ENCODE data around the gene ZNF668. TPM values are rescaled to one million over a fixed set of nuclear protein-coding genes. Genes with fewer than 3 reads are reported as not detected.

ZNF668 gene
- total RNA-seq, 1 donor from 2014 or later = 45.4 TPM

GRCh38 chr16:31081428-31082351, 7.7 kb upstream of the ZNF668 start:
- DNase-seq (ENCODE audit: low read depth) = no peak

GRCh38 chr16:31080756-31081419, 6.8 kb upstream of the ZNF668 start:
- DNase-seq (ENCODE audit: low read depth) = peak; percentile 37

DNA sequence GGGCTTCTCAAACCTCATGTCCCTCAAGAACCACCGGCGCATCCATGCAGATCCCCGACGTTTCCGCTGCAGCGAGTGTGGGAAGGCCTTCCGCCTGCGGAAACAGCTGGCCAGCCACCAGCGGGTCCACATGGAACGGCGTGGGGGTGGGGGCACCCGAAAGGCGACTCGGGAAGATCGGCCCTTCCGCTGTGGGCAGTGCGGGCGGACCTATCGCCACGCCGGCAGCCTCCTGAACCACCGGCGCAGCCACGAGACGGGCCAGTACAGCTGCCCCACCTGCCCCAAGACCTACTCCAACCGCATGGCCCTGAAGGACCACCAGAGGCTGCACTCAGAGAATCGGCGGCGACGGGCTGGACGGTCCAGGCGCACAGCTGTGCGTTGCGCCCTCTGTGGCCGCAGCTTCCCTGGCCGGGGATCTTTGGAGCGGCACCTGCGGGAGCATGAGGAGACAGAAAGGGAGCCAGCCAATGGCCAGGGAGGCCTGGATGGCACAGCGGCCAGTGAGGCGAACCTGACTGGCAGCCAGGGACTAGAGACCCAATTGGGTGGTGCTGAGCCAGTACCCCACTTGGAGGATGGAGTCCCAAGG, 6.1 kb upstream of the ZNF668 start:
- DNase-seq (ENCODE audit: low read depth) = no peak

GRCh38 chr16:31079342-31079944, 5.4 kb upstream of the ZNF668 start:
- DNase-seq (ENCODE audit: low read depth) = no peak

DNA sequence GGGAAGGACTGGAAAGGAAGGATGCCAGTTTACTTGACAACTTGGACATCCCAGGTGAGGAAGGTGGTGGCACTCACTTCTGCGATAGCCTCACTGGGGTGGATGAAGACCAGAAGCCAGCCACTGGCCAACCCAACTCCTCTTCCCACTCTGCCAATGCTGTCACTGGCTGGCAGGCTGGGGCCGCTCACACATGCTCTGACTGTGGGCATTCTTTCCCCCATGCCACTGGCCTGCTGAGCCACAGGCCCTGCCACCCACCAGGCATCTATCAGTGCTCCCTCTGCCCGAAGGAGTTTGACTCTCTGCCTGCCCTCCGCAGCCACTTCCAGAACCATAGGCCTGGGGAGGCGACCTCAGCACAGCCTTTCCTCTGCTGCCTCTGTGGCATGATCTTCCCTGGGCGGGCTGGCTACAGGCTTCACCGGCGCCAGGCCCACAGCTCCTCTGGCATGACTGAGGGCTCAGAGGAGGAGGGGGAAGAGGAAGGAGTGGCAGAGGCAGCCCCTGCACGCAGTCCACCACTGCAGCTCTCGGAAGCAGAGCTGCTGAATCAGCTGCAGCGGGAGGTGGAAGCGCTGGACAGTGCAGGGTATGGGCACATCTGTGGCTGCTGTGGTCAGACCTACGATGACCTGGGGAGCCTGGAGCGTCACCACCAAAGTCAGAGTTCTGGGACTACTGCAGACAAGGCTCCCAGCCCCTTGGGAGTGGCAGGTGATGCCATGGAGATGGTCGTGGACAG, 4.7 kb upstream of the ZNF668 start:
- DNase-seq (ENCODE audit: low read depth) = no peak

DNA sequence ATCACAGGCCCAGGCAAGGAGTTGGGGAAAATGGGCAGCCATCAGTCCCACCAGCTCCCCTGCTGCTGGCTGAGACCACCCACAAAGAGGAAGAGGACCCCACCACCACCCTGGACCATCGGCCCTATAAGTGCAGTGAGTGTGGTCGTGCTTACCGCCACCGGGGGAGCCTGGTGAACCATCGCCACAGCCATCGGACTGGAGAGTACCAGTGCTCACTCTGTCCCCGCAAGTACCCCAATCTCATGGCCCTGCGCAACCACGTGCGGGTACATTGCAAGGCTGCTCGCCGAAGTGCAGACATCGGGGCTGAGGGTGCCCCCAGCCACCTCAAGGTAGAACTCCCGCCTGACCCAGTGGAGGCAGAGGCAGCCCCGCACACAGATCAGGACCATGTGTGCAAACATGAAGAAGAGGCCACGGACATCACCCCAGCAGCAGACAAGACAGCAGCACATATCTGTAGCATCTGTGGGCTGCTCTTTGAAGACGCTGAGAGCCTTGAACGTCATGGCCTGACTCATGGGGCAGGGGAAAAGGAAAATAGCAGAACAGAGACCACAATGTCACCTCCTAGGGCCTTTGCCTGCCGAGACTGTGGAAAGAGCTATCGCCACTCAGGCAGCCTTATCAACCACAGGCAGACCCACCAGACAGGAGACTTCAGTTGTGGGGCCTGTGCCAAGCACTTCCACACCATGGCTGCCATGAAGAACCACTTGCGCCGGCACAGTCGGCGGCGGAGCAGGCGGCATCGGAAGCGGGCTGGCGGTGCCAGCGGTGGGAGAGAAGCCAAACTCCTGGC, 3.8 kb upstream of the ZNF668 start:
- DNase-seq (ENCODE audit: low read depth) = no peak

DNA sequence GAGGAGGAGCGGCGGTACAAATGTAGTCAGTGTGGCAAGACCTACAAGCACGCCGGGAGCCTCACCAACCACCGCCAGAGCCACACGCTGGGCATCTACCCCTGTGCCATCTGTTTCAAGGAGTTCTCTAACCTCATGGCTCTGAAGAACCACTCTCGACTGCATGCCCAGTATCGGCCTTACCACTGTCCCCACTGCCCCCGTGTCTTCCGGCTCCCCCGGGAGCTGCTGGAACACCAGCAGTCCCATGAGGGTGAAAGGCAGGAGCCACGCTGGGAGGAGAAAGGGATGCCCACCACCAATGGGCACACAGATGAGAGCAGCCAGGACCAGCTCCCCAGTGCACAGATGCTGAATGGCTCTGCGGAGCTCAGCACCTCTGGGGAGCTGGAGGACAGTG, 3.0 kb upstream of the ZNF668 start:
- no peak for DNase-seq (ENCODE audit: low read depth)

DNA sequence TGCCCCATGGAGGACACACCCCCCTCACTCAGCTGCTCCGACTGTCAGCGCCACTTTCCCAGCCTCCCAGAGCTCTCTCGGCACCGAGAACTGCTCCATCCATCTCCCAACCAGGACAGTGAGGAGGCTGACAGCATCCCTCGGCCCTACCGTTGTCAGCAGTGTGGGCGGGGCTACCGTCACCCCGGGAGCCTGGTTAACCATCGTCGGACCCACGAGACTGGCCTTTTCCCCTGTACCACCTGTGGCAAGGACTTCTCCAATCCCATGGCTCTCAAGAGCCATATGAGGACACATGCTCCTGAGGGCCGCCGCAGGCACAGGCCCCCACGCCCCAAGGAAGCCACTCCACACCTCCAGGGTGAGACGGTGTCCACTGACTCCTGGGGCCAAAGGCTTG, 2.3 kb upstream of the ZNF668 start:
- no peak for DNase-seq (ENCODE audit: low read depth)

DNA sequence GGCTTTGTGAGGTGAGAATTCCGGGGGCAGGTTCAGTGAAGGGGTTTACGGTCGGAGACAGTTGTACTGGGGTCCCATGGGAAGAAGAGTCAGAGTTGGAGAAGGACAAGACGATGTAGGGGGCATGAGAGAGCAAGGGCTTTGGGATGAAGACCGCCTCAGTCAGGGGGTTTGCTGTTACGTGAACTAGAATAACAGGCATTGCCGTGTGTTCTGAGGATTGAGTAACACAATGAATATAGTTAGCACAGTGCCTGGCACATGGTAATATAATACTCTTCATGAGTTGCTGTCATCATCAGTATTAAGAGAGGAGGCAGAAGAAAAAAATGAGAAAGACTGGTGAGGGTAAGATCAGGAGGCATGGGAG, 759 bp upstream of the ZNF668 start:
- DNase-seq (ENCODE audit: low read depth) = no peak

DNA sequence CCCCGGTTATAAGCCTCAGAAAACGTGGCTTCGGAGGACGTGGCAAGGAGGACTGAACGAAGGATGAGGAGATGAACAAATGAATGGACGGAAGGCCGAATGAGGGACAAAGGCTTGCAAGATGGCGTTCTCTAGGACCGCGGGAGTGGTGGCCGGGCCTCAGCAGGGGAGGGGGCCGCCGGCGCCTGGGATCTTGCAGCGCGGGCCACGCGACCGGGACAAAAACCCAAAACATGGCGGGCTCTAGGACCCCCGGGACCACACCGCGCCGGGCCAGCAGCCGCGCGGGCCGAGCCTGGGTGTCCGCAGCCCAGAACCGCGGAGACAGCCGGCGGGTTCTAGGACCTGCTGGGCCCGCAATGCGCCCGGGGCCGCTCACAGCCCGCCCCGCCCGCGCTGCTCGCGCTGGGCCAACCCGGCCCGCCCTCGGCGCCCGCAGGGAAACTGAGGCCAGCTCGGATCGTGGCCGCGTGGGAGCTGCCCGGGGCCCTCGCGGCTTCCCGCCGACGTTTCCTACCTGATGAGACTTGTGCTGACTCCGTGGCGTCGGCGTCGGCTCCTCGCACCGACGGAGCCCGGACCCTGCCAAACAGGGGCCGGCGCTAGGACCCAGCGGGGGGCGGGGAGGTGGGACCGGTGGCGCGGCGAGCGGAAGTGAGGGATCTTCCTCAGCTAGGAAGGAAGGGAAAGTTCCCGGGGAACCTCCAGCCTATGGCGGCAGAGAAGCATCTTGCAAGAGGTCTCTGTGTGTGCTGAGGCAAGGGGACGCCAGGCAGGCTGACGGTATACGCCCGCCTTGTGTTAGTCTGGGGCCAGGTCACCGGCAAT, 684 bp downstream of the ZNF668 start:
- DNase-seq (ENCODE audit: low read depth) = peak; percentile 93

- peak; percentile 66 for DNase-seq (ENCODE audit: low read depth)
Measured at GRCh38 chr16:31072540-31073141, 1.4 kb downstream of the ZNF668 start.

DNA sequence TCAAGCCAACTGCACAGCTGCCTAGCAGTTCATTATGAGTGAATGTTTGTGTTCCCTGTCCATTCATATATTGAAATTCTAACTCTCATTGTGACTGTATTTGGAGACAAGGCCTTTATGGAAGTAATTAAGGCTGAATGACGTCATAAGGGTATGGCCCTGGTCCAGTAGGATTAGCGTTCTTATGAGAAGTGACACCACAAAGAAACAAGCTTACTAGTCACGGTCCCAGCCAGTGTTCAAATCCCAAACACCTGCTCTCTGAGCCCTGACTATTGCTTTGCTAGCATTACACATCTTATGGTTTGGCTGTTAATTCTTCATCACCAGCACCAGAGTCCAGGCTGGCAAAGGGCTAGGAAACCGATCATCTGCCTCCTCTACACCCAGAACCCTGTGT, 2.2 kb downstream of the ZNF668 start:
- peak; percentile 98 for DNase-seq (ENCODE audit: low read depth)

- DNase-seq (ENCODE audit: low read depth) = no peak
Measured at GRCh38 chr16:31067342-31067741, 6.7 kb downstream of the ZNF668 start.

DNA sequence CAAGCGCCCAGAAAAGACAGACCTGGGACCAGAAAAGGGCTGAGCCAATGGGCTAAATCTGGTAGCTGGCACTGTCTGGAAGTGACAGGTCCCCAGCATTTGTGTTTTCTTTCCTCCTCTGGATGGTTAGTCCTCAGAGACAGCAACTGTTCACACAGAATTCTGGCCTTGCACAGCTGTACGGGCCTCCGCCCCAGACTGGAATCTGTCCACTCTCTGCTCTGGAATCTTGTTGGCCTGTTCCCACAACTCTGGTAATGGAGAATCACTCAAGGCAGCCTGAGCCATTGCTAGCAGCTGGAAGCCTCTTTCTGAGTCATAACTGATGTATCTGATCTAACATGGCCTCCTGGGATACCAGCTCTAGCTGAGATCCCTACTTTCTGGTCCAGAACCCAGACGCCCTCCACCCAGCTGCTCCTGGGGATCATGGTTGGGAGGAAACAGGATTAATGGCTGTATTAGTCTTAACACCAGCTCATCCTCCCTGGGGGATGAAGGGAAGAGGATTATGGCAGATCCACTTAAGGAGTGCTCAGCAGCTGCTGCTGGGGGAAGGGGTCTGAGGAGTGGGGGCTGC, 9.1 kb downstream of the ZNF668 start:
- DNase-seq (ENCODE audit: low read depth) = peak; percentile 100

GRCh38 chr16:31063843-31064611, 10.0 kb downstream of the ZNF668 start:
- DNase-seq (ENCODE audit: low read depth) = no peak

- no peak for DNase-seq (ENCODE audit: low read depth)
Measured at GRCh38 chr16:31063495-31063842, 10.6 kb downstream of the ZNF668 start.

DNA sequence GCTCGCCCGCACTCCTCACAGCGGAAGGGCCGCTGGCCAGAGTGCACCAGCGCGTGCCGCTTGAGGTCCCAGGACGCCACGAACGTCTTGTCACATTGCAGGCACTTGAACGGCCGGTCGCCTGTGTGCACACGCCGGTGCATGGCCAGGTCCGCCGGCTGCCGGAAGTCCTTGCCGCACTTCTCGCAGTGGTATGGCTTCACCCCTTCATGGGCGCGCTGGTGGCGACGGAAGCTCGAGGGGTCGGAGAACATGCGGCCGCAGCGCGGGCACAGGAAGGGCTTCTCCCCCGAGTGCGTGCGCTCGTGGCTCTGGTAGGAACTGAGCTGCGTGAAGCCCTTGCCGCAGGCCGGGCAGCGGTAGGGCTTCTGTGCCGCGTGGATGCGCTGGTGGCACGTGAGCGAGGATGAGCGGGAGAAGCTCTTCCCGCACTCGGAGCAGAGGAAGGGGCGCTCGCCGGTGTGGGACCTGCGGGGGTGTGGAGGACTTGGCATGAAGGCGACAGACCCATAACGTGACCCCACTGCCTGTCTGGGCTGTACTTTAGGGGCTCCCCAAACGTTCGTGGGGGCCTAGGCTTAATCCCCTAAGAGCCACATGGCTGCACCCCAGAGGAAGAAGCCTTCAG, 12.1 kb downstream of the ZNF668 start:
- DNase-seq (ENCODE audit: low read depth) = no peak

All from myocyte (in vitro differentiated cells).